ENCODE results near the gene TMEM26. TPM values are rescaled to one million over a fixed set of nuclear protein-coding genes. Genes with fewer than 3 reads are reported as not detected.

The TMEM26 gene
- total and polyA plus RNA-seq, 2 of the 8 experiments (the other 6 are each of a cell fraction or from before 2014, with no cell fraction given), result 1.6 to 2.8 TPM

GRCh38 chr10:61406736-61407135 lies 46.4 kb downstream of the TMEM26 start:
- no peak overlapping the region for H4K91ac ChIP-seq (replicated peaks; ENCODE audit: insufficient read length, low read length)
- H3K36me3 ChIP-seq (ENCODE audit: control insufficient read depth in 2 of 4, insufficient read depth in 4 of 4, low read length in 3 of 4), result no peaks in the 10 kb centered on the region; a peak in 1 of 8 replicates
- H2BK5ac ChIP-seq (ENCODE audit: low read depth, low read length), result no peak overlapping the region
- no peak overlapping the region for H2AFZ ChIP-seq (ENCODE audit: low read length)
- 74% methylated on average over 3 of the region's 3 CpGs; no CpG with 5 or more reads in 1 of the 2 experiments for WGBS, 2 experiments (ENCODE audit: extremely low coverage in 1 of 2, insufficient coverage in 1 of 2, insufficient read length in 1 of 2, insufficient replicate concordance in 2 of 2, low coverage in 1 of 2, low lambda C conversion rate in 2 of 2, missing lambda C conversion rate in 1 of 2)
- H3K4me2 ChIP-seq (ENCODE audit: insufficient read depth in 1 of 2, low read depth in 2 of 2, low read length in 2 of 2), result no peak overlapping the region
- H3K9ac ChIP-seq (replicated peaks in 1 of 4; ENCODE audit: extremely low read depth in 1 of 4, low read depth in 3 of 4, low read length in 3 of 4), result no peak overlapping the region
- H3K27ac ChIP-seq (ENCODE audit: low read depth, low read length), result no peak overlapping the region
- H2BK15ac ChIP-seq (ENCODE audit: low read length), result no peak overlapping the region
- H3K27me3 ChIP-seq (replicated peaks in 1 of 4; ENCODE audit: control insufficient read depth in 3 of 4, extremely low read depth in 1 of 4, insufficient read depth in 3 of 4, low read length in 3 of 4), result no peaks in the 10 kb centered on the region
- no peak for FAIRE-seq
- no peak overlapping the region for H3K4ac ChIP-seq (replicated peaks; ENCODE audit: insufficient read length, low read depth, low read length)
- no peak overlapping the region for H2BK120ac ChIP-seq (replicated peaks; ENCODE audit: low read depth, low read length)
- no peaks in the 10 kb centered on the region for H3K79me2 ChIP-seq (ENCODE audit: control insufficient read depth in 1 of 2, insufficient read depth in 2 of 2, low read length in 2 of 2)
- DNase-seq (ENCODE audit: low read depth in 1 of 2, low spot score in 2 of 2), result no peak
- H3K4me3 ChIP-seq (ENCODE audit: extremely low read depth in 1 of 4, insufficient read depth in 2 of 4, low read depth in 3 of 4, low read length in 4 of 4), result no peak overlapping the region
- H3K4me1 ChIP-seq (replicated peaks in 1 of 4; ENCODE audit: control insufficient read depth in 3 of 4, insufficient read depth in 4 of 4, low read length in 3 of 4), result peaks cover 0 to 11% (median 3%) of the 10 kb centered on the region in 4 experiments; a peak in 3 of 7 replicates
- no peak overlapping the region for H3K18ac ChIP-seq (ENCODE audit: extremely low read depth, low read length)
- TF ChIP-seq KDM4A (IDR thresholded peaks at IDR 0.05; ENCODE audit: low read depth, low read length, severe bottlenecking) (no peak), ZNF274 (IDR thresholded peaks at IDR 0.05; ENCODE audit: borderline replicate concordance, extremely low read depth, low read length) (no peak), CBX5 (IDR thresholded peaks at IDR 0.05; ENCODE audit: low read depth, low read length) (no peak)
- no peaks in the 10 kb centered on the region for H3K9me3 ChIP-seq (ENCODE audit: insufficient read depth in 2 of 2, low read depth in 1 of 2, low read length in 1 of 2)
- POLR2A ChIA-PET (ENCODE audit: partially characterized antibody), result no interaction called here
- CTCF ChIA-PET (ENCODE audit: partially characterized antibody), result interaction anchor here (0.6 kb wide), 1 partner anchor 1293 kb away, joined by 3 read pairs; no protein-coding TSS in a partner anchor
- no peaks in the 10 kb centered on the region for H3K79me1 ChIP-seq (ENCODE audit: low read depth, low read length)
- H2BK12ac ChIP-seq (ENCODE audit: low read depth, low read length), result no peak overlapping the region
- no peak overlapping the region for H4K8ac ChIP-seq (ENCODE audit: extremely low read depth, insufficient read depth, low read length)
- no peaks in the 10 kb centered on the region for H4K20me1 ChIP-seq (replicated peaks in 1 of 2; ENCODE audit: control insufficient read depth in 1 of 2, insufficient read depth in 2 of 2, low read length in 2 of 2)
- H4K5ac ChIP-seq (ENCODE audit: insufficient read length, low read depth, low read length), result no peak overlapping the region
- H3K56ac ChIP-seq (replicated peaks; ENCODE audit: insufficient read length, low read depth, low read length), result no peak overlapping the region
- H3K23ac ChIP-seq (ENCODE audit: insufficient read length), result no peak overlapping the region
- no peak overlapping the region for H2BK20ac ChIP-seq (ENCODE audit: low read length)
- H2AK5ac ChIP-seq (ENCODE audit: low read depth, low read length), result no peak overlapping the region
- no peaks in the 10 kb centered on the region for H3K23me2 ChIP-seq (ENCODE audit: low read depth, low read length)
- no peak overlapping the region for H3K14ac ChIP-seq (ENCODE audit: insufficient read length)
